ENCODE results near the gene VEGFA. TPM values are rescaled to one million over a fixed set of nuclear protein-coding genes. Genes with fewer than 3 reads are reported as not detected.

Gene VEGFA
- total RNA-seq, 4 donors from 2014 or later = 28.0 to 107 (median 80.8) TPM

- Histone ChIP-seq H3K36me3 (no peaks in the 10 kb centered on the region), H3K9me3 (no peaks in the 10 kb centered on the region), H3K4me3 (no peak overlapping the region), H3K27ac (no peak overlapping the region), H3K4me1 (no peaks in the 10 kb centered on the region), H3K27me3 (peaks cover 0 to 8% (median 0%) of the 10 kb centered on the region in 4 donors)
- DNase-seq = no peak
- 84 to 88% methylated on average over 3 of the region's 3 CpGs for WGBS, 2 donors
- TF ChIP-seq CTCF (IDR thresholded peaks at IDR 0.05) (no peak), POLR2A (IDR thresholded peaks at IDR 0.05) (no peak)
- intact Hi-C loops (cut with DNase I) = no loop called here
Measured at GRCh38 chr6:43742285-43742684, 27.7 kb upstream of the VEGFA start.

- DNase-seq = no peak
- Histone ChIP-seq H3K27me3 (peaks cover 0 to 9% (median 0%) of the 10 kb centered on the region in 4 donors), H3K4me1 (no peaks in the 10 kb centered on the region), H3K27ac (no peak overlapping the region), H3K4me3 (no peak overlapping the region), H3K36me3 (no peaks in the 10 kb centered on the region), H3K9me3 (no peaks in the 10 kb centered on the region)
- TF ChIP-seq POLR2A (IDR thresholded peaks at IDR 0.05) (no peak), CTCF (IDR thresholded peaks at IDR 0.05) (no peak)
- intact Hi-C loops (cut with DNase I) = no loop called here
- WGBS, 2 donors = 67% methylated on average over 6 of the region's 9 CpGs; no CpG with 5 or more reads in 1 of the 2 donors
Measured at GRCh38 chr6:43742931-43743632, 26.9 kb upstream of the VEGFA start.

GRCh38 chr6:43743682-43744381 lies 26.2 kb upstream of the VEGFA start:
- Histone ChIP-seq H3K4me1 (no peaks in the 10 kb centered on the region), H3K27me3 (peaks cover 0 to 16% (median 0%) of the 10 kb centered on the region in 4 donors), H3K4me3 (no peak overlapping the region), H3K9me3 (no peaks in the 10 kb centered on the region), H3K36me3 (no peaks in the 10 kb centered on the region), H3K27ac (no peak overlapping the region)
- 84 to 85% methylated on average over 4 to 5 of the region's 5 CpGs for WGBS, 2 donors
- no peak for DNase-seq
- TF ChIP-seq CTCF (IDR thresholded peaks at IDR 0.05) (no peak), POLR2A (IDR thresholded peaks at IDR 0.05) (no peak)
- intact Hi-C loops (cut with DNase I) = no loop called here

- no peak overlapping the region for H3K27ac ChIP-seq
- WGBS, 2 donors = 87 to 91% methylated on average over 7 of the region's 8 CpGs
- H3K9me3 ChIP-seq = no peaks in the 10 kb centered on the region
- intact Hi-C loops (cut with DNase I) = no loop called here
- TF ChIP-seq CTCF (IDR thresholded peaks at IDR 0.05) = no peak
- TF ChIP-seq POLR2A (IDR thresholded peaks at IDR 0.05) = no peak
- no peaks in the 10 kb centered on the region for H3K4me1 ChIP-seq
- H3K36me3 ChIP-seq = no peaks in the 10 kb centered on the region
- peaks cover 0 to 16% (median 0%) of the 10 kb centered on the region in 4 donors for H3K27me3 ChIP-seq
- no peak overlapping the region for H3K4me3 ChIP-seq
- DNase-seq = no peak
Measured at GRCh38 chr6:43744491-43744890, 25.5 kb upstream of the VEGFA start.

Data from esophagus squamous epithelium (tissue), 5 donors.